Measurements from ENCODE around the gene DNASE2B.

DNA sequence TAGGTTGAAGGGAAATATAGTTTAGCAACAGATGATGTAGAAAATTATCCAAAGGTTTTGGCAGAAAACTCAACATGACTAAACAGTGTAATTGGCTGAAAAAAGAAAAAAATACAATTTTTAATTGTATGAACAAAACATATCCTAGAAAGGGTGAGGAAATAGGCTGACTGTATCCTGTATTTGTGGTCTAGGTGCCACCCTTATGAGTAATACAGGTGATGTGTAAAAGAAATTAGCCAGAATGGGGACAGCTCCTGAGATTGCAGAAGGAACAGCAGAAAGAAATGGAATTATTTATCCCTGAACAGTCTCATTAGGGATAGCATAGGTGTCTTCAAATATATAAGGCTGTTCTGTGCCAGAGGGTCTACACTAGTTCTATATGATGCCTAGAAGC is 24.6 kb downstream of the DNASE2B start:
- TF ChIP-seq FOXP2 (optimal IDR thresholded peaks at IDR 0.05; ENCODE audit: borderline replicate concordance, extremely low read depth, extremely low read length, insufficient read depth) (no peak), SIN3A (IDR thresholded peaks at IDR 0.05; ENCODE audit: borderline replicate concordance, insufficient read depth, low read length) (no peak), TAF1 (IDR thresholded peaks at IDR 0.05; ENCODE audit: borderline replicate concordance, insufficient read depth, low read length) (no peak), POLR2AphosphoS5 (IDR thresholded peaks at IDR 0.05; ENCODE audit: low read depth, low read length) (no peak)
